Activated naive CD8-positive, alpha-beta T cell treated with anti-CD3 and anti-CD28 coated beads, Interleukin-2, amount 10 ng/mL, durations not matched to agents 7 days and 5 days (primary cell): Measurements from ENCODE around the gene INHBB. TPM values are rescaled to one million over a fixed set of nuclear protein-coding genes. Genes with fewer than 3 reads are reported as not detected.

Experiments
- ATAC-seq: fragments of 150-1000 bp; cut with Tn5 transposase; one replicate; pipeline ENCODE4 v1.10.0; 2021; ENCODE audit warnings: low read depth, moderate library complexity
- POLR2A ChIA-PET: fragments of 350-600 bp; sonication (Branson Sonifier 250); formaldehyde crosslinking; loops from one replicate; lab custom pipeline; 2021; ENCODE audit warnings: antibody characterized with exemption; lab: Charles Lee
- DNase-seq: peaks from one replicate; pipeline ENCODE4 v3.0.0; 2021
- H3K27ac Mint-ChIP-seq: one replicate; pipeline ENCODE4 v1.8.0; 2022; ENCODE audit warnings: mild to moderate bottlenecking, mixed read lengths
- H3K27me3 Mint-ChIP-seq: one replicate; pipeline ENCODE4 v1.8.0; 2022; ENCODE audit warnings: mild to moderate bottlenecking, moderate library complexity, mixed read lengths
- H3K36me3 Mint-ChIP-seq: one replicate; pipeline ENCODE4 v1.8.0; 2021; ENCODE audit warnings: mild to moderate bottlenecking, mixed read lengths
- H3K4me1 Mint-ChIP-seq: one replicate; pipeline ENCODE4 v1.8.0; 2021; ENCODE audit warnings: mixed read lengths
- H3K4me3 Mint-ChIP-seq: one replicate; pipeline ENCODE4 v1.8.0; 2022; ENCODE audit warnings: mild to moderate bottlenecking, moderate library complexity, mixed read lengths
- H3K9me3 Mint-ChIP-seq: one replicate; pipeline ENCODE4 v1.8.0; 2021; ENCODE audit warnings: mixed read lengths
- total RNA-seq, 2 experiments: library from RNA; stranded (reverse); gene quantifications; one replicate each; pipeline ENCODE4 v1.2.3, GENCODE V29; 2021

Gene INHBB
- total RNA-seq, 2 experiments from 2014 or later = not detected

DNA sequence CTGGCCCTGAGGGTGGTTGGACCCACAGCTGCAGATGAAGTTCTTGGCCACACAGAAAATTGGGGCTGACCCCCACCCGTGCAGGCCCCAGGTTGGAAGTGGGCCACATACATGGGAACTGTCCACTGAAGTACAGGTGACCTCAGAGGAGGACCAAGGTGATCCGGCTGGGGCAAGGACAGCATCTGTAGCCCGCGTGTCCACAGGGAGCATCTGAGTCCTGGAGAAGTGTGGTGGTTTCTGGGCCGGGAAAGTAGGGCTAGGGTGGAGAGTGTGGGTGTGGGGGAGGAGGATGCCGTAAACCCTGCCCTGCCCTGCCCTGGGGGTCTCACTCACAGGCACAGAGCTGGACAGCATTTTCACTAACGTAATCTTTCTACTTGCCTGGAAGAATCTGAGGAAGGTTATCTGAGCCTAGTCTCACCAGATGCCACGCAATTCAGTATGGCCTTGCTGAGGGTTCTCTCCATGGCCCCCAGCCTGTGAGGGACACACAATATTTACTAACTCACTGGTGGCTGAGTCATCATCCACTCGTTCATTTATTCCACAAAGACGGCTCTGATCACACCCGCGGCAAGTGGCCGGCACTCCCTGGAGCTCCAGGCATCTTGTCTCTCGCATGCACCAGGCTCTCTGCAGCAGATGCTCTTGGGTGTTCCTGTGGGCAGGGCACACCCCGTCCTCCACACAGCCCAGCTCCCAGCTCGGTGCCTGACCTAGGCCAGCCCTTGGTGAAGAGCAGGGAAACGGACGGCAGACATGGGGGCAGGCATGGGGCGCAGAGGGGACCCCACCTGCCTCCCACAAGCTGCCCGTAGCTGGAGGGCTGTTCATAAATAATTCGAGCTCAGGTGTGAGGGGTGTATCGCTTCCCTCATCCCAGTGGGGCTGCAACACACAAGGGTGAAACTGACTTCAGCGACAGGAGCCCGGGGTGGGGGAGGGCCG lies 51.2 kb downstream of the INHBB start:
- H3K4me3 Mint-ChIP-seq = no peak overlapping the region
- H3K4me1 Mint-ChIP-seq = no peaks in the 10 kb centered on the region
- H3K27me3 Mint-ChIP-seq = peaks cover 5% of the 10 kb centered on the region
- H3K36me3 Mint-ChIP-seq = no peaks in the 10 kb centered on the region
- H3K9me3 Mint-ChIP-seq = no peaks in the 10 kb centered on the region
- ATAC-seq = no peak
- POLR2A ChIA-PET = no interaction called here
- DNase-seq = no peak
- no peak overlapping the region for H3K27ac Mint-ChIP-seq

DNA sequence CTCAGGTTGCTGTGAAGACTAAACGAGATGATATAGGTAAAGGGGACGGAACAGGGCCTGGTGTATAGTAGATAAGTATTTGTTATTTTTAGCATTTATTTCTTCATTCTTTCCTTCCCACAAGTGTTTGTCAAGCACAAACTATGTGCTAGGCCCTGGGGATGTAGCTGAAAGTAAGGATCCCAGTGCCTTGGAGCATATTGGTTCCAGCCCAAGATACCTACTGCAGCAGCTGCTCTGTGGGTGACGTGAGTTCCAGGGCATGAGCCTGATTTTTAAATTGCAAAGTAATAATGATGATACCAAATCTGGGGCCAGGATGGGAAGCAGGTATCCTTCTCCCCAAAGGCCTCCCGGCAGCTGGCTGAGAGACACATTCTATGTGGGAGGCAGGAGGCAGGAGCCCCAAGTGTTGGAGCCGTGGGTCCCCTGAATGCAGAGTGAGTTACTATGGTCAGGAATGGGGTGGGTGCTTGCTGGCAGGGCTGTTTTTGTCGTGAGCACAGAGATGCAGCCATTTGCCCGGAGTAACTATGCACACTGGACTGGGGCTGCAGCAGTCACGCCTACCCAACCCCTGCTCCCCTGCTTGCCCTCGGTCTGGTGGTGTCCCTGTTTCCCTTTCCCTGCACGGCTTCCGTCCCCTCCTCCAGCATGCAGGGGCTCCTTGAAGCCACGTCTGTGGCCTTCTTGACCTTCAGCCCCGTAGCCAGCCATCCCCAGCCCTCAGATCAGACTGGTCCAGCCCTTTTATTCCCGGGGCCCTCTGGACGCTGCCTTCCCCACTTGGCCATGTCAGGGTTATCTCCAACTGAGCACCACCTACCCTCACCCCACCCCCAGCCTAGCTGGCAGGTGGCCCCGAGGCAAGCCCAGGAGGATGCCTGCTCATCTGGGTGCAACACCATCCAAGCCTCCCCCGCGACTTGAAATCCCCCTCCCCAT lies 52.4 kb downstream of the INHBB start:
- peaks cover 8% of the 10 kb centered on the region for H3K27me3 Mint-ChIP-seq
- H3K9me3 Mint-ChIP-seq = no peaks in the 10 kb centered on the region
- no peaks in the 10 kb centered on the region for H3K36me3 Mint-ChIP-seq
- H3K4me1 Mint-ChIP-seq = no peaks in the 10 kb centered on the region
- ATAC-seq = no peak
- H3K27ac Mint-ChIP-seq = no peak overlapping the region
- DNase-seq = no peak
- H3K4me3 Mint-ChIP-seq = no peak overlapping the region
- POLR2A ChIA-PET = no interaction called here

DNA sequence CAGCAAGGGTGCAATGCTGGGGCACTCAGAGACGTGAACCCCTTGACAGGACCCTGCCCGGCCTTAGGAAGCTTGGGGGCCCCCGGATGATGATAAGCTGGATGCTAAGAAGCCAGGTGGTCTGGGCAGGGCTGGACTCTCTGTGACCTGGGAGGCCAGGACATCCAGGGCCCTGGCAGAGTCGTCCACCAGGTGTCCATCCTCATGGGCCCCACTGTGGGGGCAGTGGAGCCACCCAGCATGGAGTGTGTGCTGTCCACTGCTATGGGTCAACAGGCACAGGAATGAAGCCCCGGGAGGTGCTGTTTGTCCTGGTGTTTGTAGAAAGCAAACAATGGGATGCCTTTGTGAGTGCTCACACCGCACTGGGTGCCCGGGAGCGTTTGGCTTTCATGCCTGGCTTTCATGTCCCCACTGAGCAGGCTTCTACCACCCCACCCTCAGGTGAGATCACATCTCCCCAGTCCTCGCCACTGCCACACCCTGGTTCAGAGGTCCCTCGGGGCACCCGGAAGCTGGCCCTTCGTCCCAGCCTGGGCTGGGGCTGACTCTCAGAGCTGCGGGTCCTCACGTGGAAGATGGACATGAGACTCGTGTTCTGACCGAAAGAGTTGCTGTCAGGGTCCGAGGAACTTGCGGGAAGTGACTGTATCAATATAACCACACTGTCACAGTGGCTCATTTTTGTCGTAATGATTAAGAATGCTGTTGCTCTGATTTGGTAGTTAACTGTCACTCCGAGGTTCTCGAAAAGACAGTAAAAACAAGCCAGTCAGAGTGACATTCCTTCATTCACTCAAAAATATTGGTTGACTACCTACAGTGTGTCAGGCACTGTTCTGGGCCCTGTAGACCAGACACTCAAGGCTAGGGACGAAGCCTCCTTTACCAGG lies 53.3 kb downstream of the INHBB start:
- no peaks in the 10 kb centered on the region for H3K4me1 Mint-ChIP-seq
- peaks cover 8% of the 10 kb centered on the region for H3K27me3 Mint-ChIP-seq
- no peak overlapping the region for H3K4me3 Mint-ChIP-seq
- DNase-seq (no peak), ATAC-seq (no peak)
- no peaks in the 10 kb centered on the region for H3K9me3 Mint-ChIP-seq
- H3K27ac Mint-ChIP-seq = no peak overlapping the region
- no peaks in the 10 kb centered on the region for H3K36me3 Mint-ChIP-seq
- POLR2A ChIA-PET = no interaction called here

DNA sequence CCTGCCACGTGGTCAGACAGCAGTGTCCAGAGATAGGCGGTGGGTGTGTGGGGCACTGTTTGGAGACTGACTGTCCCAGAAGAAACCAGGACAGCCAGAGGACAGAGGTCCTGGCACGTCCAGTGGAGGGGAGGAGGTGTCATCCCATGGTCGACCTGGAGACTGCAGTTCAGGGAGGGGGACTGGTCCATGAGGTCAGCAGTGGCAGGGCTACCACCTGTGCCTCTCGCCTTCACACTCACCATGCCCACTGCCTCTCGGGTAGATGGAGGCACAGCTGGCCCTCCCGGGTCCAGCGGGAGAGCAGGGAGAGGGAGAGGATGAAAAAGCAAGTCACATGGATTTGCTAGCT lies 53.9 kb downstream of the INHBB start:
- H3K9me3 Mint-ChIP-seq = no peaks in the 10 kb centered on the region
- peaks cover 6% of the 10 kb centered on the region for H3K27me3 Mint-ChIP-seq
- POLR2A ChIA-PET = no interaction called here
- ATAC-seq = no peak
- H3K27ac Mint-ChIP-seq = no peak overlapping the region
- H3K4me3 Mint-ChIP-seq = no peak overlapping the region
- no peaks in the 10 kb centered on the region for H3K4me1 Mint-ChIP-seq
- DNase-seq = no peak
- no peaks in the 10 kb centered on the region for H3K36me3 Mint-ChIP-seq

DNA sequence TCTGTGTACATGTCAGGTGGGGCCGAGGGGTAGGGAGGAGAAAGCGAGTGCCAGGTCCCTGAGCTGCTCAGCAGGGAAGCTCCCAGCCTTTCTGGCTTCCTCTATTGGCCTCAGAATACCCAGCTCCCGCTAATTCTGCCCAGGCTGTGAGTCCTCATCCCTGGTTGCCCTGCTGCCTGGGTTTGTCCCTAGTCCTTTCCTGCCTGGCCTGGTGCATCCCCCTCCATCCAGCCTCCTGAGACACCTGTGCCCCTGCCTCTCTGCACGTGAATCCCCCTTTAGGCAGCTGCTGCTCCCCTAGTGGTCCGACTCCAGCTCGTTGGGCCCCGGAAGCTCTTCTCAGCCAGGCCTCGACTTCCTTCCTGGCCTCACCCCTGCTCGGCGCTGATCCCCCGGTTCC lies 54.6 kb downstream of the INHBB start:
- H3K9me3 Mint-ChIP-seq = no peaks in the 10 kb centered on the region

More for the DNA sequence above, 54.6 kb downstream of the INHBB start:
- ATAC-seq = no peak
- POLR2A ChIA-PET = no interaction called here
- Mint-ChIP-seq H3K27ac (no peak overlapping the region), H3K27me3 (peaks cover 5% of the 10 kb centered on the region), H3K4me3 (no peak overlapping the region), H3K4me1 (no peaks in the 10 kb centered on the region), H3K36me3 (no peaks in the 10 kb centered on the region)
- DNase-seq = no peak

Other genes starting within 250 kb of the INHBB start
- gene TMEM185B, start 122.7 kb upstream of the INHBB start, total RNA-seq = 10 to 100 TPM; 23.4 to 26.2 TPM
- 10 to 100 TPM; 45.7 to 50.4 TPM for gene RALB, start 93.3 kb upstream of the INHBB start, total RNA-seq